Stomach smooth muscle (tissue), 2 donors: ENCODE results near the gene IL3.

Source experiments
- H3K27ac ChIP-seq: one replicate; pipeline ENCODE4 v1.7.0; 2013; ENCODE audit warnings: mild to moderate bottlenecking, low read length, inconsistent platforms
- H3K27me3 ChIP-seq, 2 donors: one replicate each; pipeline ENCODE4 v1.7.0; 2013; ENCODE audit warnings: low read length in 2 of 2; ENCODE audit not compliant: insufficient read depth in 2 of 2, control insufficient read depth in 1 of 2
- H3K36me3 ChIP-seq, 2 donors: one replicate each; pipeline ENCODE4 v1.7.0; 2013; ENCODE audit warnings: low read length in 2 of 2; ENCODE audit not compliant: control insufficient read depth in 2 of 2, insufficient read depth in 2 of 2
- H3K4me1 ChIP-seq: one replicate; pipeline ENCODE4 v1.7.0; 2013; ENCODE audit warnings: low read length; ENCODE audit not compliant: control insufficient read depth, insufficient read depth
- H3K4me3 ChIP-seq, 2 donors: one replicate each; pipeline ENCODE4 v1.7.0; 2013; ENCODE audit warnings: low read length in 2 of 2
- H3K9ac ChIP-seq, 2 donors: one replicate each; pipeline ENCODE4 v1.7.0; 2013; ENCODE audit warnings: low read length in 2 of 2, mild to moderate bottlenecking in 1 of 2
- H3K9me3 ChIP-seq, 2 donors: one replicate each; pipeline ENCODE4 v1.7.0; 2013; ENCODE audit warnings: low read length in 2 of 2; ENCODE audit not compliant: control insufficient read depth in 2 of 2
- donor health status: healthy.
- donor health status: Pancreatic carcinoma.

The IL3 gene

DNA sequence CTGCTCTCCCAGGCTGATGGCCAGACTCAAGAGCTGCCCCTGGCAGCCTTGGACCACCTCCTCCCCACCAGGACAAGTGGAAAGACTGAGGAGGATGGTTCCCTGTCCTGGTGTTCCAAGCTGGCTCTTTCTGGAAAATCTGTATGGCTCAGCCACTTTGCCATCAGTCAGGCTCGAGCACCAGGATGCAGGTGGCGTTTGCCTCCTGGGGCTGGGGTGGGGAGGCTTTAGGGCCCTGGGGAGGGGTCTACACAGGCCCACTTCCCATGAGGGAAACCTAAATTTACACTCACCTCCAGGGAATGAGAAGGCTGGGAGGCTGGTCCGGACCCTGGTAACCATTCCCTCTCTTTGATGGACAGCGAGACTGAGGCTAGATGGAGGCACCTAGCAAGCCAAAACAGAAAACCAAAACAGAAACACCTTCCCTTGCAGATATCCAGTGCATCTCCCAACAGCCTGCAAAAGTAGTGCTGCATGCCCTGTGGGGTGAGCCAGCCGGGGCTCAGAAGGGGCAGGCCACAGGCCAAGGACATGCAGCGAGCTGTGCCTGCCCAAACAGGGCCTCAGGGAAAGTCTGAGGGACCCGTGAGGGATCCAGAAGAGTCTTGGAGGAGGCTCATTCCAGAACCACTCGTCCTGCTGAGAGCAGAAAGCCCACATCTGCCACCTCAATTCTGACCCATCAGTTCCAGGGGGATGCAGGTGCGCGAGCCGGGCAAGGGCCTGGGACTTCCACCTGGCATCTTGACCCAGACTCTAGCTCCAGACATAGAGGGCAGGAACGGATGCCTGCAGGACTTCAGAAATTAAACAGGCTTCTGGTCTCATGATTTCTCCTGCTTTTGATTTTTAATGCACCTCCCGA, 7.7 kb downstream of the IL3 start:
- Histone ChIP-seq H3K9ac (no peak overlapping the region), H3K9me3 (no peaks in the 10 kb centered on the region), H3K4me1 (no peaks in the 10 kb centered on the region), H3K27me3 (no peaks in the 10 kb centered on the region), H3K4me3 (no peak overlapping the region), H3K27ac (no peak overlapping the region), H3K36me3 (no peaks in the 10 kb centered on the region)

DNA sequence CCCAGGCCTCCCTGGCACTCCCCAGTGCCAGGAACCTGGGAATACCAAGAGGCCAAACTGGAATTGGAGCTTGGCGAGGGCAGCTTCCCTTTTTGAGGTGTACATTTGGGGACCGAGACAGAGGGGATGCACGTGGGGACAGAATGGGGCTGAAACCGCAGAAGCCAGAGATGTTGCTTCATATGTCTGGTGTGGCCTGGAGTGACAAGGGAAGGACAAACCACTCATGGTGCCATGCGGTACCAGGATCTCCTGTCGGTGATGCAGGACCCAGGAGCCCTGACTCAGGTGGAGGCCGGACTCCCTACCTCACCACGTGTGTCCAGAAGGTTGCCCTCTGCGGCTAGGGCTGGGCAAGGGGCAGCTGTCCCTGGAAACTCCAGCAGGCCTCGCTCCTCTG, 9.1 kb downstream of the IL3 start:
- Histone ChIP-seq H3K36me3 (no peaks in the 10 kb centered on the region), H3K9ac (no peak overlapping the region), H3K4me1 (no peaks in the 10 kb centered on the region), H3K27ac (no peak overlapping the region), H3K4me3 (no peak overlapping the region), H3K9me3 (no peaks in the 10 kb centered on the region), H3K27me3 (no peaks in the 10 kb centered on the region)

DNA sequence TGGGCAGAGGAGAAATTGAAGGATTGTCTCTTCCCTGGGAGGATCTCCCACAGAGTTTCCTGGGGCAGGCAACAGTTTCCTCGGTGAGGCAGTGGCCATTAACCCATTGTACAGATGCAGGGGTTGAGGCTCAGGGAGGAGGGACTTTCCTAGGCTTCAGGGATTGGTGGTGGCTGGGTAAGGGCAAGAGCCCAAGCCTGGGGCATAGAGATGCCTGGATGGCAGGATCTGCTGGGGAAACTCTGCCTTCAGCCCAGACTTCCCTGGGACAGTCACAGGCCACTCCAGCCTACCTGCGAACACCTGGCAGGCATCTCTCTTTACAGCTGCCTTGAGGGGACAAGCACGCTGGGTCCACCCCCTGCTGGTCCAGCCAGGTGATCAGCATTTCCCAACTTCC, 9.5 kb downstream of the IL3 start:
- no peak overlapping the region for H3K9ac ChIP-seq
- no peak overlapping the region for H3K4me3 ChIP-seq
- H3K4me1 ChIP-seq = no peaks in the 10 kb centered on the region
- no peaks in the 10 kb centered on the region for H3K9me3 ChIP-seq
- no peak overlapping the region for H3K27ac ChIP-seq
- H3K27me3 ChIP-seq = no peaks in the 10 kb centered on the region
- H3K36me3 ChIP-seq = no peaks in the 10 kb centered on the region

DNA sequence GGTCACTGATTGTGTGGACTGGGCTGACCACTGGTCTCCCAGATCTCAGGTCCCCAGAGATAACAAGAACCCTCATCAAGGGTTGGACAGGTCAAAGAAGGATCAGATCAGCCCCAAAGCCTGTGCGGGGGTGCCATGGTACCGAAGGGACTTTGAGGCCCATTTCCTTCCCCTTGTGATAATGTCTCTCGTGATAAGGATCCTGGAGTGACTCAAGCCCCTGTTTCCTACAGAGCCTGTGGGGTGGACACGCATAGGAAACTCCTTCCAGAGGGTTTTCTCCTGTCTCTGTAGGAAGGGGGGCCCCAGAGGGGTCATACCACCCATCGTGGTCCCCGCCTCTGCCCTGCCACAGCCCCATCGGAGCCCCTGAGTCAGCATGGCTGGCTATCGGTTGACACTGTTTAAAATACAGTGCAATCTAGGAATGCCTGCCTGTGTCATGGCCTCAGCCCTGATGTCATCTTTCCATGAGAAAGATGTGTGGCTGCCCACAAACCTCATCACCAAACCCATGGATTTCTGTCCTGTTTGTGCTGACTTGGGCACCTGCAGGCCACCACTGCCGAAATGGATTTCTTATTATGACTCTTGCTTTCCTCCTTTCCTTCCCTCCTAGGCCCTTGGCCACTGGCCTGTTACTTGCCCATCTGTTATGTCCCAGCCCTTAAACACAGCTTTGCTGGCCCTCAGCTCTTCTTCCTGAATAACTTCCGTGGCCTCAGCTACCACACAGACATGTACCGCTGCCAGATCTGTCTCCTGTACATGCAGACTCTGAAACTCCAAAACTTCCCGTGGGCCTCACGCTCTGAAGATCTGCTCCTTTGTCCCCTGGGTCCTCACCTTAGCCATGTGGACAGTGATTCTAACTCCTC, 10.2 kb downstream of the IL3 start:
- Histone ChIP-seq H3K36me3 (no peaks in the 10 kb centered on the region), H3K9ac (no peak overlapping the region), H3K27me3 (no peaks in the 10 kb centered on the region), H3K27ac (no peak overlapping the region), H3K4me3 (no peak overlapping the region), H3K4me1 (no peaks in the 10 kb centered on the region), H3K9me3 (no peaks in the 10 kb centered on the region)

DNA sequence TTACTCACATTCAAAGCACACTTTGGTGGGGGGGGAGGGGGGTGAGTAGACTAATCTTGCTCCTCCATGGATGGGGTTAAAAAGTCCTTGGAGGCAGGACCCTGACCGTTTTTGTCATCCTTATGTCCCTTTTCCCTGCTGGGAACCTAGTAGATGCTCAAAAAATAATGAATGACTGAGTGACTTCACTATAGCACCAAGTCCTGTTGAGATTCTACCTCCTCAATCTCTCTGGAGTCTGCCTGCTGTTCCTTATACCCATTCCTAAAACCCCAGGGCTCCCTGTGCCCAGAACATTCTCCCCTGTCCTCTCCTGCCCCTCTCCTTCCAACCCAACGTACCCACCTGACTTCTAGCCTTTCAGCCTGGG, 10.9 kb downstream of the IL3 start:
- Histone ChIP-seq H3K36me3 (no peaks in the 10 kb centered on the region), H3K9me3 (no peaks in the 10 kb centered on the region), H3K4me1 (no peaks in the 10 kb centered on the region), H3K4me3 (no peak overlapping the region), H3K27me3 (no peaks in the 10 kb centered on the region), H3K27ac (no peak overlapping the region), H3K9ac (no peak overlapping the region)

DNA sequence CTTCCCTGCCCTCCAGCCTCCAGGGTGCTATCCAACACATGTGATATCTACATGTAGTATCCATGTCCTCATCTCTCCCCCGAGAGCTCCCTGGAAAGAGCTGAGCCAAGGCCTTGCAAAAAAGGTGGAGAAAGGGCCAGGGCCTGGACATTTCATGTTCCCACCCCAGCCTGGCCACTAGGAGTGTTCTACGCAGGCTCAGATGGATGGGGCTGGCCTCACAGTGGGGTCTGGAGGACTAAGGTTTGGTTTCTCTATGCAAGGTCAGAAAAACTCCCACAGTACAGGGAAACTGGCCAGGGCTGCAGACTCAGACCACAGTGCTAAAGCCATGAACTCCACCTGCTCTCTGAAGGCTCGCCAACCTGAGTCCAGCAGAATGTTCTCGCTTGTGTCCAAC, 11.6 kb downstream of the IL3 start:
- H3K4me1 ChIP-seq = no peaks in the 10 kb centered on the region
- no peaks in the 10 kb centered on the region for H3K27me3 ChIP-seq
- H3K9me3 ChIP-seq = no peaks in the 10 kb centered on the region
- no peak overlapping the region for H3K27ac ChIP-seq
- no peak overlapping the region for H3K9ac ChIP-seq
- no peak overlapping the region for H3K4me3 ChIP-seq
- no peaks in the 10 kb centered on the region for H3K36me3 ChIP-seq

DNA sequence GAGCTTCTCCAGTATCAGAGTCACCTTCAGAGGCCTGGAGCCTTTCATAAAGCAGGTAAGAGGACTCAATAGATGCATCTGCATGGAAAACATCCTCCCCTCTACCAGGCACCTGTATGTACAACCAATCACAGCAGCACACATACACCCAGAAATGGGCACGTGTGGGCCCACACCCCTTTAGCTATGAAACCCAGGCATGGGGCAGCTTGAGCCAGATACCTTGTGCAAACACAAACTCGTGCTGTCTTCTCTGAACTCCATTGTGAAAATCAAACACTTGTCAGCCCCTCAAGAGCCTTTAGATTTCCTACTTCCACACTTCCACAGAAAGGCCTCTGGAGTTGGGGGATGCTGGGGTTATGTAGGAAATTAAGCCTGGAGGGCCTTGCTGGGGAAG, 12.1 kb downstream of the IL3 start:
- no peak overlapping the region for H3K4me3 ChIP-seq
- no peaks in the 10 kb centered on the region for H3K36me3 ChIP-seq
- H3K4me1 ChIP-seq = no peaks in the 10 kb centered on the region
- H3K9ac ChIP-seq = no peak overlapping the region
- H3K27ac ChIP-seq = no peak overlapping the region
- H3K27me3 ChIP-seq = no peaks in the 10 kb centered on the region
- no peaks in the 10 kb centered on the region for H3K9me3 ChIP-seq

DNA sequence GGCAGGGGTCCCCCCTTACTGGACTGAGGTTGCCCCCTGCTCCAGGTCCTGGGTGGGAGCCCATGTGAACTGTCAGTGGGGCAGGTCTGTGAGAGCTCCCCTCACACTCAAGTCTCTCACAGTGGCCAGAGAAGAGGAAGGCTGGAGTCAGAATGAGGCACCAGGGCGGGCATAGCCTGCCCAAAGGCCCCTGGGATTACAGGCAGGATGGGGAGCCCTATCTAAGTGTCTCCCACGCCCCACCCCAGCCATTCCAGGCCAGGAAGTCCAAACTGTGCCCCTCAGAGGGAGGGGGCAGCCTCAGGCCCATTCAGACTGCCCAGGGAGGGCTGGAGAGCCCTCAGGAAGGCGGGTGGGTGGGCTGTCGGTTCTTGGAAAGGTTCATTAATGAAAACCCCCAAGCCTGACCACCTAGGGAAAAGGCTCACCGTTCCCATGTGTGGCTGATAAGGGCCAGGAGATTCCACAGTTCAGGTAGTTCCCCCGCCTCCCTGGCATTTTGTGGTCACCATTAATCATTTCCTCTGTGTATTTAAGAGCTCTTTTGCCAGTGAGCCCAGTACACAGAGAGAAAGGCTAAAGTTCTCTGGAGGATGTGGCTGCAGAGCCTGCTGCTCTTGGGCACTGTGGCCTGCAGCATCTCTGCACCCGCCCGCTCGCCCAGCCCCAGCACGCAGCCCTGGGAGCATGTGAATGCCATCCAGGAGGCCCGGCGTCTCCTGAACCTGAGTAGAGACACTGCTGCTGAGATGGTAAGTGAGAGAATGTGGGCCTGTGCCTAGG, 13.0 kb downstream of the IL3 start, which contains the start of gene CSF2:
CSF2 (plus strand) TSS at position 559 of the 783 bp plus-strand sequence; CDS start at position 594, 35 bp downstream.
- H3K4me1 ChIP-seq = no peaks in the 10 kb centered on the region

DNA sequence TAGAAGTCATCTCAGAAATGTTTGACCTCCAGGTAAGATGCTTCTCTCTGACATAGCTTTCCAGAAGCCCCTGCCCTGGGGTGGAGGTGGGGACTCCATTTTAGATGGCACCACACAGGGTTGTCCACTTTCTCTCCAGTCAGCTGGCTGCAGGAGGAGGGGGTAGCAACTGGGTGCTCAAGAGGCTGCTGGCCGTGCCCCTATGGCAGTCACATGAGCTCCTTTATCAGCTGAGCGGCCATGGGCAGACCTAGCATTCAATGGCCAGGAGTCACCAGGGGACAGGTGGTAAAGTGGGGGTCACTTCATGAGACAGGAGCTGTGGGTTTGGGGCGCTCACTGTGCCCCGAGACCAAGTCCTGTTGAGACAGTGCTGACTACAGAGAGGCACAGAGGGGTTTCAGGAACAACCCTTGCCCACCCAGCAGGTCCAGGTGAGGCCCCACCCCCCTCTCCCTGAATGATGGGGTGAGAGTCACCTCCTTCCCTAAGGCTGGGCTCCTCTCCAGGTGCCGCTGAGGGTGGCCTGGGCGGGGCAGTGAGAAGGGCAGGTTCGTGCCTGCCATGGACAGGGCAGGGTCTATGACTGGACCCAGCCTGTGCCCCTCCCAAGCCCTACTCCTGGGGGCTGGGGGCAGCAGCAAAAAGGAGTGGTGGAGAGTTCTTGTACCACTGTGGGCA, 13.8 kb downstream of the IL3 start:
- Histone ChIP-seq H3K4me3 (no peak overlapping the region), H3K27me3 (no peaks in the 10 kb centered on the region), H3K4me1 (no peaks in the 10 kb centered on the region), H3K9me3 (no peaks in the 10 kb centered on the region), H3K36me3 (no peaks in the 10 kb centered on the region), H3K27ac (no peak overlapping the region), H3K9ac (no peak overlapping the region)

More for the DNA sequence above, 13.0 kb downstream of the IL3 start, which contains the start of gene CSF2:
- no peak within 1 kb of the TSS for H3K9ac ChIP-seq
- H3K36me3 ChIP-seq = no peaks in the 10 kb centered on the region
- H3K27ac ChIP-seq = no peak within 1 kb of the TSS
- H3K9me3 ChIP-seq = no peaks in the 10 kb centered on the region
- no peaks in the 10 kb centered on the region for H3K27me3 ChIP-seq
- H3K4me3 ChIP-seq = no peak within 1 kb of the TSS
